Stimulated activated naive B cell treated with anti-CD40 and anti-IgM and Interleukin-4, amounts not matched to agents 10 μg/mL and 1 μg/mL and 100 μg/mL, for 72 hours (primary cell): ENCODE results near the gene CLK2.
"Not testable (repeated sequence)": the region's sequence is repeated elsewhere in the genome, so short reads cannot be mapped to it uniquely, and the experiment has no call there.

ENCODE experiments used
- ATAC-seq, 2 donors: fragments of 150-1000 bp; cut with Tn5 transposase; replicated peaks; 2 replicates each; pipeline ENCODE4 v1.10.0; 2021; ENCODE audit warnings: moderate library complexity in 1 of 2
- DNase-seq: peaks from one replicate; pipeline ENCODE4 v3.0.0; 2021
- H3K27ac Mint-ChIP-seq: one replicate; pipeline ENCODE4 v1.8.0; 2022; ENCODE audit warnings: mild to moderate bottlenecking, mixed read lengths
- H3K27me3 Mint-ChIP-seq, 2 donors: one replicate each; pipeline ENCODE4 v1.8.0; 2022; ENCODE audit warnings: mixed read lengths in 2 of 2
- H3K36me3 Mint-ChIP-seq, 2 donors: one replicate each; pipeline ENCODE4 v1.8.0; 2022; ENCODE audit warnings: mixed read lengths in 2 of 2, mild to moderate bottlenecking in 1 of 2
- H3K4me1 Mint-ChIP-seq, 2 donors: one replicate each; pipeline ENCODE4 v1.8.0; 2022; ENCODE audit warnings: mixed read lengths in 2 of 2, mild to moderate bottlenecking in 1 of 2
- H3K4me3 Mint-ChIP-seq, 2 donors: one replicate each; pipeline ENCODE4 v1.8.0; 2022; ENCODE audit warnings: mild to moderate bottlenecking in 2 of 2, mixed read lengths in 2 of 2, moderate library complexity in 1 of 2
- H3K9me3 Mint-ChIP-seq, 2 donors: one replicate each; pipeline ENCODE4 v1.8.0; 2022; ENCODE audit warnings: mixed read lengths in 2 of 2, mild to moderate bottlenecking in 1 of 2

The CLK2 gene

GRCh38 chr1:155232001-155232978 is 41.0 kb downstream of the CLK2 start:
- ATAC-seq, H3K4me3 Mint-ChIP-seq, H3K27me3 Mint-ChIP-seq, DNase-seq, H3K9me3 Mint-ChIP-seq, H3K4me1 Mint-ChIP-seq: not testable (repeated sequence)
- Mint-ChIP-seq H3K27ac (peak overlapping the region; percentile 37), H3K36me3 (peaks cover 10 to 18% of the 10 kb centered on the region in 2 donors)

GRCh38 chr1:155231302-155231701 is 42.0 kb downstream of the CLK2 start:
- H3K4me1 Mint-ChIP-seq, DNase-seq, ATAC-seq, H3K9me3 Mint-ChIP-seq, H3K4me3 Mint-ChIP-seq, H3K27me3 Mint-ChIP-seq, H3K27ac Mint-ChIP-seq: not testable (repeated sequence)
- H3K36me3 Mint-ChIP-seq: peaks cover 9 to 12% of the 10 kb centered on the region in 2 donors

- Mint-ChIP-seq H3K4me3 (peak overlapping the region; percentile 84 to 89), H3K4me1 (peaks cover 26 to 37% of the 10 kb centered on the region in 2 donors), H3K27me3 (no peaks in the 10 kb centered on the region), H3K9me3 (no peaks in the 10 kb centered on the region), H3K27ac (peak overlapping the region; percentile 95), H3K36me3 (peaks cover 0 to 3% of the 10 kb centered on the region in 2 donors)
- ATAC-seq: no peak
- no peak for DNase-seq
Measured at GRCh38 chr1:155228096-155228427, 45.2 kb downstream of the CLK2 start.

GRCh38 chr1:155227261-155228095 is 45.8 kb downstream of the CLK2 start:
- H3K27ac Mint-ChIP-seq: peak overlapping the region; percentile 95
- ATAC-seq (peak; percentile 91 to 95), DNase-seq (peak; percentile 96)
- no peaks in the 10 kb centered on the region for H3K27me3 Mint-ChIP-seq
- H3K4me1 Mint-ChIP-seq: peaks cover 29 to 41% of the 10 kb centered on the region in 2 donors
- peak overlapping the region; percentile 84 to 89 for H3K4me3 Mint-ChIP-seq
- H3K36me3 Mint-ChIP-seq: peaks cover 0 to 3% of the 10 kb centered on the region in 2 donors
- H3K9me3 Mint-ChIP-seq: no peaks in the 10 kb centered on the region

- peak overlapping the region; percentile 84 to 89 for H3K4me3 Mint-ChIP-seq
- peaks cover 31 to 41% of the 10 kb centered on the region in 2 donors for H3K4me1 Mint-ChIP-seq
- H3K36me3 Mint-ChIP-seq: peaks cover 0 to 3% of the 10 kb centered on the region in 2 donors
- peak overlapping the region; percentile 95 for H3K27ac Mint-ChIP-seq
- no peak for DNase-seq
- H3K9me3 Mint-ChIP-seq: no peaks in the 10 kb centered on the region
- peak; percentile 50 to 57 for ATAC-seq
- no peaks in the 10 kb centered on the region for H3K27me3 Mint-ChIP-seq
Measured at GRCh38 chr1:155226910-155227260, 46.4 kb downstream of the CLK2 start.

GRCh38 chr1:155226188-155226909 is 47.0 kb downstream of the CLK2 start:
- DNase-seq: peak; percentile 56
- H3K27ac Mint-ChIP-seq: peak overlapping the region; percentile 95
- no peaks in the 10 kb centered on the region for H3K27me3 Mint-ChIP-seq
- no peaks in the 10 kb centered on the region for H3K9me3 Mint-ChIP-seq
- H3K4me1 Mint-ChIP-seq: peaks cover 31 to 41% of the 10 kb centered on the region in 2 donors
- H3K36me3 Mint-ChIP-seq: peaks cover 0 to 3% of the 10 kb centered on the region in 2 donors
- ATAC-seq: peak; percentile 46 to 50
- H3K4me3 Mint-ChIP-seq: peak overlapping the region; percentile 84 to 89

GRCh38 chr1:155225404-155225759 is 47.9 kb downstream of the CLK2 start:
- H3K36me3 Mint-ChIP-seq, H3K27me3 Mint-ChIP-seq, H3K9me3 Mint-ChIP-seq, DNase-seq, ATAC-seq: not testable (repeated sequence)
- Mint-ChIP-seq H3K4me3 (peak overlapping the region in 1 of 2 donors; percentile 28), H3K4me1 (peaks cover 31 to 41% of the 10 kb centered on the region in 2 donors), H3K27ac (peak overlapping the region; percentile 47)

- Mint-ChIP-seq H3K9me3 (no peaks in the 10 kb centered on the region), H3K4me1 (peaks cover 34 to 50% of the 10 kb centered on the region in 2 donors), H3K36me3 (peaks cover 0 to 3% of the 10 kb centered on the region in 2 donors), H3K27me3 (no peaks in the 10 kb centered on the region), H3K4me3 (peak overlapping the region in 1 of 2 donors; percentile 19), H3K27ac (peak overlapping the region; percentile 37)
- ATAC-seq: no peak
- no peak for DNase-seq
Measured at GRCh38 chr1:155223047-155223446, 50.3 kb downstream of the CLK2 start.

- ATAC-seq, H3K9me3 Mint-ChIP-seq, DNase-seq, H3K27me3 Mint-ChIP-seq, H3K36me3 Mint-ChIP-seq, H3K4me3 Mint-ChIP-seq, H3K27ac Mint-ChIP-seq: not testable (repeated sequence)
- peaks cover 19 to 34% of the 10 kb centered on the region in 2 donors for H3K4me1 Mint-ChIP-seq
Measured at GRCh38 chr1:155220211-155220965, 52.9 kb downstream of the CLK2 start.

GRCh38 chr1:155219592-155220031 is 53.7 kb downstream of the CLK2 start:
- peak; percentile 18 to 29 for ATAC-seq
- Mint-ChIP-seq H3K4me1 (peaks cover 15 to 27% of the 10 kb centered on the region in 2 donors), H3K27me3 (no peaks in the 10 kb centered on the region), H3K27ac (peak overlapping the region; percentile 51), H3K36me3 (peaks cover 5 to 12% of the 10 kb centered on the region in 2 donors), H3K4me3 (no peak overlapping the region), H3K9me3 (no peaks in the 10 kb centered on the region)
- DNase-seq: no peak

GRCh38 chr1:155218854-155219591 is 54.3 kb downstream of the CLK2 start:
- ATAC-seq (no peak), DNase-seq (no peak)
- H3K4me3 Mint-ChIP-seq: no peak overlapping the region
- peak overlapping the region; percentile 51 for H3K27ac Mint-ChIP-seq
- H3K27me3 Mint-ChIP-seq: no peaks in the 10 kb centered on the region
- H3K9me3 Mint-ChIP-seq: no peaks in the 10 kb centered on the region
- peaks cover 5 to 12% of the 10 kb centered on the region in 2 donors for H3K36me3 Mint-ChIP-seq
- peaks cover 10 to 21% of the 10 kb centered on the region in 2 donors for H3K4me1 Mint-ChIP-seq

GRCh38 chr1:155214702-155215101 is 58.6 kb downstream of the CLK2 start:
- DNase-seq, H3K27ac Mint-ChIP-seq: not testable (repeated sequence)

More at GRCh38 chr1:155214702-155215101, 58.6 kb downstream of the CLK2 start:
- H3K9me3 Mint-ChIP-seq, ATAC-seq, H3K4me3 Mint-ChIP-seq, H3K27me3 Mint-ChIP-seq: not testable (repeated sequence)
- peaks cover 8 to 15% of the 10 kb centered on the region in 2 donors for H3K4me1 Mint-ChIP-seq
- peaks cover 5 to 21% of the 10 kb centered on the region in 2 donors for H3K36me3 Mint-ChIP-seq
